ENCODE results near the gene C22orf39. TPM values are rescaled to one million over a fixed set of nuclear protein-coding genes. Genes with fewer than 3 reads are reported as not detected.

Gene C22orf39
- 9.5 and 10.7 TPM in 2 replicates for total RNA-seq

DNA sequence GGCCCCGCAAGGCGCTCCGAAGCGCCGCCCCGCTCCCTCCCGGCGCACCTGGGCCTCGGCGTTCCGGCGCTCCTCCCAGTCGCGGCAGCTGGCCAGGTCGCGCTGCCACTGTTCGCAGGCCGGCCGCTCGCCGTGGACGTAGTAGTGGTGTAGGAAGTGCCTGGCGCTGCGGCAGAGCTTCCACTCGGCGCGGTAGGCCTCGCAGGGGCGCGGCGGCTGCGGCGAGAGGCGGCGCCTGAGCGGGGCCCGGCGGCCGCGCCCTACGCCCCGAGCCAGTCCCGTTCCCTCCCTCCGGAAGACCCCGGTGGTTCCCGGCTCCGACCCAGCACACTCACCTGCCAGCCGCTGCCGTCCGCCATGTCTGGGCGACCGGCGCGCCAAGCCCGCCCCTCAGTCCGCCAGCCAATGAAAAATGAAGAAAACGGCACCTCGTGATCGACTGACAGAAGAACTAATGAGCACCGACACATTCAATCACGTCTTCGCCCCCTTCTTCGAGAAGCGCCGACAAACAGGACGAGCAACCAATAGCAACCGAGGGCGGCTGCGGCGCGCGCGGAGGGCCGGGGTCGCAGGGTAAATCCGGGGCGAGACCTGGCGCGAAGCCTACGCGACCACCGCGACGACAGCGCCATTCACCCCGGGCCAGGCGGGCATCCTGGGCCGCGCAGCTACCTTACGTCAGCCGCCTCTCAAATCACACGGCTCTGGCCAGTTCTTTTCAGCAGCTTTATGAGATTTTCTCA lies at the start of gene C22orf39:
Gene C22orf39 (minus strand): TSS at position 382 of the 746 bp plus-strand sequence. CDS start 23 bp downstream, at position 359.

GRCh38 chr22:19479355-19480172 lies 32.1 kb upstream of the C22orf39 start, which contains the start of gene CDC45:
Gene CDC45 (plus strand): TSS chr22:19479920. CDS start chr22:19479969, 49 bp downstream.

GRCh38 chr22:19478901-19479354 lies 31.4 kb upstream of the C22orf39 start, which contains the start of gene UFD1:
Gene UFD1 (minus strand): TSS chr22:19479193. CDS start chr22:19479085, 108 bp downstream.

GRCh38 chr22:19432133-19432851 lies 15.2 kb downstream of the C22orf39 start, which contains the start of gene MRPL40:
Gene MRPL40 (plus strand): TSS chr22:19432545. CDS start chr22:19432555, 10 bp downstream.

DNA sequence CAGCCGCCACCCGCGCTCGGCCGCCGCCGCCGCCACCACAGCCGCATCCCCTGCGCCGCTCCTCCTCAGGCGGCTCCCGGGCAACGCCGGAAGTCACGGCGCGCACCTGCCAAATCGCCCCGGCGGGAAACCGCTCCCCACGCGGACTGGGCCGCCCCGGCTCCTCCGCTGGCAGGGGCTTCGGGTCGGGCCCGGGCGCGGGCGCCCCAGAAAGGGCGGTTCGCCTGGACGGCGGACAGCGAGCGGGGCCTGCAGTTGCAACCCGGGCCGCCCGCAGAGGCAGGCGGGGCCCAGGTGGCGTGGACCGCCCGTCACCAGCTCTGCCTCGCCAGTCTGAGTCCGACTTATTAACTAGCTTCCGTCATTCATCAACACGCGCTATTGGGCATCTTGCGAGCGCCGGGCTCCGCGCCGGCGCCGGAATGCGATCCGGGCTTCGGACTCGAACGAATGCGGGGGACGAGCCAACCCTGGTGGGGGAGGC lies 15.8 kb downstream of the C22orf39 start, which contains the start of gene HIRA:
Gene HIRA (minus strand): TSS at position 85 of the 484 bp plus-strand sequence. CDS start 257 bp downstream, outside the sequence.

Other genes with a start within 250 kb of the C22orf39 start
- gene CLTCL1, start 156.0 kb downstream of the C22orf39 start, total RNA-seq, result 5.9 and 10.1 TPM in 2 replicates
- 14.6 and 17.9 TPM in 2 replicates for gene HIRA, start 16.0 kb downstream of the C22orf39 start, total RNA-seq
- 34.9 and 49.5 TPM in 2 replicates for gene MRPL40, start 15.2 kb downstream of the C22orf39 start, total RNA-seq
- 49.9 and 51.2 TPM in 2 replicates for gene UFD1, start 31.5 kb upstream of the C22orf39 start, total RNA-seq
- 3.4 and 4.8 TPM in 2 replicates for gene CDC45, start 32.2 kb upstream of the C22orf39 start, total RNA-seq
- 0.13 and 0.76 TPM in 2 replicates for gene CLDN5, start 76.7 kb upstream of the C22orf39 start, total RNA-seq

Data from articular chondrocyte of knee joint (primary cell).